Osteoblast (primary cell): ENCODE results near the gene MTHFD1L. TPM values are rescaled to one million over a fixed set of nuclear protein-coding genes. Genes with fewer than 3 reads are reported as not detected.

Experiments
- DNase-seq: peaks from one replicate; pipeline ENCODE4 v3.0.0; 2011; ENCODE audit warnings: low spot score, mixed read lengths; ENCODE audit not compliant: insufficient read length; ENCODE audit errors: missing footprints
- H2AFZ ChIP-seq: 2 replicates; pipeline ENCODE4 v1.6.0; 2011; ENCODE audit warnings: mild to moderate bottlenecking, low read length
- H3K27ac ChIP-seq: 2 replicates; pipeline ENCODE4 v1.5.1; 2011; ENCODE audit warnings: mild to moderate bottlenecking, low read depth, low read length, moderate library complexity
- H3K27me3 ChIP-seq: 2 replicates; pipeline ENCODE4 v1.6.0; 2012; ENCODE audit warnings: mild to moderate bottlenecking, control low read depth, inconsistent platforms, low read length, moderate library complexity; ENCODE audit not compliant: insufficient read depth
- H3K36me3 ChIP-seq: 2 replicates; pipeline ENCODE4 v1.5.1; 2011; ENCODE audit warnings: mild to moderate bottlenecking, low read length, control low read depth, moderate library complexity; ENCODE audit not compliant: insufficient read depth
- H3K4me1 ChIP-seq: 2 replicates; pipeline ENCODE4 v1.5.1; 2011; ENCODE audit warnings: mild to moderate bottlenecking, low read length, control low read depth, moderate library complexity; ENCODE audit not compliant: insufficient read depth
- H3K4me2 ChIP-seq: 2 replicates; pipeline ENCODE4 v1.6.0; 2011; ENCODE audit warnings: mild to moderate bottlenecking, low read length; ENCODE audit not compliant: insufficient read depth
- H3K4me3 ChIP-seq: fragments of 200-600 bp; sonication (generic); 3 replicates; pipeline ENCODE4 v1.5.1; 2012; ENCODE audit warnings: mild to moderate bottlenecking, low read length, inconsistent platforms; ENCODE audit not compliant: insufficient read depth
- H3K79me2 ChIP-seq: 2 replicates; pipeline ENCODE4 v1.6.0; 2012; ENCODE audit warnings: mild to moderate bottlenecking, low read length, control low read depth, inconsistent platforms; ENCODE audit not compliant: insufficient read depth
- H3K9me3 ChIP-seq: 2 replicates; pipeline ENCODE4 v1.5.1; 2011; ENCODE audit warnings: low read depth, low read length, control low read depth
- H4K20me1 ChIP-seq: 2 replicates; pipeline ENCODE4 v1.6.0; 2012; ENCODE audit warnings: mild to moderate bottlenecking, low read length, control low read depth; ENCODE audit not compliant: insufficient read depth
- small RNA-seq: library from RNA; depleted of rRNA; stranded (forward); fragments of <200 nt; gene quantifications from one replicate; pipeline ENCODE3, GENCODE V24; 2012
- total RNA-seq: library from RNA; depleted of rRNA; stranded (reverse); fragments of >200 nt; gene quantifications from 2 replicates; pipeline ENCODE4 v1.2.3, GENCODE V29; 2012
- TF ChIP-seq, protein P1 (sequence below): IDR thresholded peaks from 2 replicates; pipeline ENCODE4 v1.5.1; 2011; ENCODE audit warnings: mild to moderate bottlenecking, low read depth, low read length, moderate library complexity; ENCODE audit errors: extremely low read depth

The MTHFD1L gene
- total RNA-seq, 1 donor = 56.8 TPM

DNA sequence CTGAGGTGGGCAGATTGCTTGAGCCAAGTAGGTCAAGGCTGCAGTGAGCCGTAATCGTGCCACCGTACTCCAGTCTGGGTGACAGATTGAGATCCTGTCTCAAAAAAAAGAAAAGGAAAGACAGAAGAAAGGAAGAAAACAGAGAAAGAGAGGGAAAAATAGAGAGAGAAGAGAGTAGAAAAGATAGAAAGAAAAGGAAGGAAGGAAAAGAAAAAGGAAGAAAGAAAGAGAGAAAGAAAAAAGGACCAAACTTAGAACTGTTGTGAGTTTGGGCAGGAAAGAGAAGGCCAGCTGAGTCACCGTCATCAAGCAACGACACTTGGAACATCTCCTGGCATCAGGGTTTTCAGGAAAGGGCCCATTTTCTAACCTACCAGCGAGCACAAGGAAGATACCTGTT lies 278.3 kb downstream of the MTHFD1L start:
- no peak overlapping the region for H3K4me2 ChIP-seq

GRCh38 chr6:151147118-151147832 lies 281.8 kb downstream of the MTHFD1L start:
- no peaks in the 10 kb centered on the region for H4K20me1 ChIP-seq
- no peaks in the 10 kb centered on the region for H3K36me3 ChIP-seq
- no peaks in the 10 kb centered on the region for H3K79me2 ChIP-seq
- no peaks in the 10 kb centered on the region for H3K9me3 ChIP-seq
- H2AFZ ChIP-seq = no peak overlapping the region
- H3K4me2 ChIP-seq = no peak overlapping the region
- DNase-seq = no peak
- H3K4me3 ChIP-seq = no peak overlapping the region
- H3K27ac ChIP-seq = no peak overlapping the region
- H3K4me1 ChIP-seq = no peaks in the 10 kb centered on the region
- no peaks in the 10 kb centered on the region for H3K27me3 ChIP-seq
- TF ChIP-seq, protein P1, sequence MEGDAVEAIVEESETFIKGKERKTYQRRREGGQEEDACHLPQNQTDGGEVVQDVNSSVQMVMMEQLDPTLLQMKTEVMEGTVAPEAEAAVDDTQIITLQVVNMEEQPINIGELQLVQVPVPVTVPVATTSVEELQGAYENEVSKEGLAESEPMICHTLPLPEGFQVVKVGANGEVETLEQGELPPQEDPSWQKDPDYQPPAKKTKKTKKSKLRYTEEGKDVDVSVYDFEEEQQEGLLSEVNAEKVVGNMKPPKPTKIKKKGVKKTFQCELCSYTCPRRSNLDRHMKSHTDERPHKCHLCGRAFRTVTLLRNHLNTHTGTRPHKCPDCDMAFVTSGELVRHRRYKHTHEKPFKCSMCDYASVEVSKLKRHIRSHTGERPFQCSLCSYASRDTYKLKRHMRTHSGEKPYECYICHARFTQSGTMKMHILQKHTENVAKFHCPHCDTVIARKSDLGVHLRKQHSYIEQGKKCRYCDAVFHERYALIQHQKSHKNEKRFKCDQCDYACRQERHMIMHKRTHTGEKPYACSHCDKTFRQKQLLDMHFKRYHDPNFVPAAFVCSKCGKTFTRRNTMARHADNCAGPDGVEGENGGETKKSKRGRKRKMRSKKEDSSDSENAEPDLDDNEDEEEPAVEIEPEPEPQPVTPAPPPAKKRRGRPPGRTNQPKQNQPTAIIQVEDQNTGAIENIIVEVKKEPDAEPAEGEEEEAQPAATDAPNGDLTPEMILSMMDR = no peak

More for the DNA sequence above, 278.3 kb downstream of the MTHFD1L start:
- Histone ChIP-seq H3K4me3 (no peak overlapping the region), H3K4me1 (no peaks in the 10 kb centered on the region), H3K79me2 (no peaks in the 10 kb centered on the region), H3K27me3 (no peaks in the 10 kb centered on the region), H4K20me1 (no peaks in the 10 kb centered on the region), H3K27ac (no peak overlapping the region), H3K9me3 (no peaks in the 10 kb centered on the region), H3K36me3 (no peaks in the 10 kb centered on the region), H2AFZ (no peak overlapping the region)
- TF ChIP-seq, protein P1 = no peak
- no peak for DNase-seq

- no peak for DNase-seq
- Histone ChIP-seq H3K4me3 (no peak overlapping the region), H3K4me1 (no peaks in the 10 kb centered on the region), H4K20me1 (no peaks in the 10 kb centered on the region), H3K79me2 (no peaks in the 10 kb centered on the region), H3K36me3 (no peaks in the 10 kb centered on the region), H2AFZ (no peak overlapping the region), H3K27me3 (no peaks in the 10 kb centered on the region), H3K9me3 (no peaks in the 10 kb centered on the region), H3K4me2 (no peak overlapping the region), H3K27ac (no peak overlapping the region)
- TF ChIP-seq, protein P1 = no peak
Measured at GRCh38 chr6:151148111-151148510, 282.6 kb downstream of the MTHFD1L start.

- Histone ChIP-seq H4K20me1 (no peaks in the 10 kb centered on the region), H2AFZ (no peak overlapping the region), H3K27ac (no peak overlapping the region), H3K4me3 (no peak overlapping the region), H3K36me3 (no peaks in the 10 kb centered on the region), H3K79me2 (no peaks in the 10 kb centered on the region), H3K9me3 (no peaks in the 10 kb centered on the region), H3K4me1 (no peaks in the 10 kb centered on the region), H3K4me2 (no peak overlapping the region), H3K27me3 (no peaks in the 10 kb centered on the region)
- TF ChIP-seq, protein P1 = no peak
- DNase-seq = no peak
Measured at GRCh38 chr6:151149793-151150192, 284.3 kb downstream of the MTHFD1L start.

Small RNAs within 50 kb of the gene (small RNA-seq; reads per million reads assigned to genes)
- not detected for gene RNU6-302P
